ENCODE data around the gene ALPG.

DNA sequence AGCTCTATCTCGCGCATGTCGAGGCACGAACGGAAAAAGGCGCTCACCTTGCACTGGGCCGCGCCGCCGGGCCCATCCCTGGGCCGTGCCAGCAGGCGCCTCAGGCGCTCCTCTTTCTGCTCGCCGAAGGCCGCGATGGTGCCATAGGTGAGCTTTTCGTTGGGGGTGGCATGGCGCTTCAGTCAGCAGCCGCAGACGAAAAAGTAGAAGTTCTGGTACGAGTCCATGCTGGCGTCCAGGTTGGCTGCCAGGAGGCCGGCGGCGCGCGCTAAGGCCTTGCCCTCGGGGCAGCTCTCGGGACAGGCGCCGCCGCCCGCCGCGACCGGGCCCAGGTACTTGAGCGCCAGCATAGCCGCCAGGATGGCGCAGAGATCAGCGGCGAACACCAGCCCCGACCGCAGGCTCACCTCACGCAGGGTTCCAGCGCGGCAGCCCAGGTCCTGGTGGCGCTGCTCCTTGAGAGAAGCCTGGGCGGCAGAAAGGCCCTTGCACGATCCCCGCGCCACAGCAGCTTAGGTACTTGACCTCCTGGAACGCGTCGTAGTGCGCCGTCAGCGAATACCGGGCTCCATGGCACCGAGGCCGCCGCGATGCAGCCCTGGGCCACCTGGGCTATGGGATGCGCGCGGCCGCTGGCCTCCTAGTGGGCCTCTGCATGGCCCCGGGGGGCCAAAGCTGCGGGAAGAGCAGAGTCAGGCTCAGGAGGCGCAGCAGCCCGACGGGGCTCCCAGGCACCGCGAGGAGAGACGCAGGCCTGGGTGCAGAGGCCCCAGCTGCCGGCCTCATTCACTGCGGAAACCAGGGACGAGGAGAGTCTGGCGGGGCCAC, 12.8 kb downstream of the ALPG start:
- TF ChIP-seq SIN3A (IDR thresholded peaks at IDR 0.05; ENCODE audit: borderline replicate concordance, insufficient read depth, low read length), result no peak
- TF ChIP-seq REST (IDR thresholded peaks at IDR 0.05; ENCODE audit: insufficient read depth in 1 of 2, low read depth in 2 of 2, low read length in 2 of 2), result no peak
